HepG2 (cell line): ENCODE measurements around the gene TAF1B. TPM values are rescaled to one million over a fixed set of nuclear protein-coding genes. Genes with fewer than 3 reads are reported as not detected.
A peak's percentile ranks its signal among the peaks of the same experiment; 100 is the strongest.

Source experiments
- ARID5B ChIP-seq: IDR thresholded peaks from 2 replicates; pipeline ENCODE4 v1.4.0; 2020; ENCODE audit warnings: mild to moderate bottlenecking, missing genetic modification reagents
- ATF1 ChIP-seq: IDR thresholded peaks from 2 replicates; pipeline ENCODE4 v1.6.1; 2016; ENCODE audit warnings: mild to moderate bottlenecking, control low read depth
- BRD4 ChIP-seq: sonication (generic); formaldehyde crosslinking; IDR thresholded peaks from 2 replicates; pipeline ENCODE4 v1.4.0; 2020; ENCODE audit warnings: missing genetic modification reagents
- ELF3 ChIP-seq: IDR thresholded peaks from 2 replicates; pipeline ENCODE4 v1.6.1; 2016; ENCODE audit warnings: missing genetic modification reagents, missing compliant biosample characterization
- MNT ChIP-seq: fragments of 450-650 bp; IDR thresholded peaks from 2 replicates; pipeline ENCODE4 v1.6.1; 2016
- MTA1 ChIP-seq: sonication (generic); formaldehyde crosslinking; IDR thresholded peaks from 2 replicates; pipeline ENCODE4 v1.4.0; 2020; ENCODE audit warnings: missing genetic modification reagents, mild to moderate bottlenecking, borderline replicate concordance
- SMAD9 ChIP-seq: sonication (generic); formaldehyde crosslinking; IDR thresholded peaks from 2 replicates; pipeline ENCODE4 v1.5.1; 2020; ENCODE audit warnings: mild to moderate bottlenecking, missing genetic modification reagents
- TCF7L2 ChIP-seq: IDR thresholded peaks from 2 replicates; pipeline ENCODE4 v1.6.1; 2011; ENCODE audit warnings: mild to moderate bottlenecking, low read depth, low read length, moderate library complexity
- ZFP36 ChIP-seq: fragments of 150-350 bp; IDR thresholded peaks from 2 replicates; pipeline ENCODE4 v1.6.1; 2018; ENCODE audit warnings: borderline replicate concordance, low read length, low read depth; ENCODE audit not compliant: partially characterized antibody
- ZNF367 ChIP-seq: sonication (generic); formaldehyde crosslinking; IDR thresholded peaks from 2 replicates; pipeline ENCODE4 v1.4.0; 2020; ENCODE audit warnings: missing genetic modification reagents, borderline replicate concordance
- ZNF441 ChIP-seq: sonication (generic); formaldehyde crosslinking; IDR thresholded peaks from 2 replicates; pipeline ENCODE4 v1.7.0; 2021; ENCODE audit warnings: missing genetic modification reagents, borderline replicate concordance
- ZNF652 ChIP-seq: IDR thresholded peaks from 2 replicates; pipeline ENCODE4 v1.6.1; 2016; ENCODE audit warnings: low read depth, borderline replicate concordance
- polyA plus RNA-seq, 8 experiments: library from polyadenylated mRNA; depleted of rRNA in 3 of 8; stranded (reverse) in 7 of 8; unstranded in 1 of 8; fragments of >200 nt; fragmentation: Illumina TruSeq in 4 of 8; extraction: Trizol in 4 of 8; gene quantifications; 2 replicates each; pipeline versions ENCODE4 v1.2.1 to v1.2.3, GENCODE V29; 2011 to 2016; ENCODE audit warnings: low read depth in 4 of 8, missing spikeins in 1 of 8, mixed read lengths in 1 of 8; ENCODE audit not compliant: insufficient read depth in 1 of 8
- total RNA-seq, 5 experiments: library from RNA; depleted of rRNA; stranded (reverse); fragments of >200 nt; fragmentation: Illumina TruSeq; extraction: Trizol; gene quantifications; 2 replicates each; pipeline ENCODE4 v1.2.3, GENCODE V29; 2016; ENCODE audit warnings: low read depth in 1 of 5
- TF ChIP-seq, protein P1 (sequence below): sonication (generic); formaldehyde crosslinking; IDR thresholded peaks from 2 replicates; pipeline ENCODE4 v1.4.0; 2020; ENCODE audit warnings: missing genetic modification reagents
- TF ChIP-seq, protein P2 (sequence below): sonication (generic); formaldehyde crosslinking; IDR thresholded peaks from 2 replicates; pipeline ENCODE4 v1.5.0; 2020; ENCODE audit warnings: mild to moderate bottlenecking, missing genetic modification reagents
- TF ChIP-seq, protein P3 (sequence below): sonication (generic); formaldehyde crosslinking; conservative IDR thresholded peaks from 2 replicates; pipeline ENCODE4 v1.8.1; 2023; ENCODE audit warnings: missing genetic modification reagents

Gene TAF1B
- total and polyA plus RNA-seq, 2 of the 13 experiments (the other 11 are each of a cell fraction or from before 2014, with no cell fraction given): 13.3 to 27.7 TPM

DNA sequence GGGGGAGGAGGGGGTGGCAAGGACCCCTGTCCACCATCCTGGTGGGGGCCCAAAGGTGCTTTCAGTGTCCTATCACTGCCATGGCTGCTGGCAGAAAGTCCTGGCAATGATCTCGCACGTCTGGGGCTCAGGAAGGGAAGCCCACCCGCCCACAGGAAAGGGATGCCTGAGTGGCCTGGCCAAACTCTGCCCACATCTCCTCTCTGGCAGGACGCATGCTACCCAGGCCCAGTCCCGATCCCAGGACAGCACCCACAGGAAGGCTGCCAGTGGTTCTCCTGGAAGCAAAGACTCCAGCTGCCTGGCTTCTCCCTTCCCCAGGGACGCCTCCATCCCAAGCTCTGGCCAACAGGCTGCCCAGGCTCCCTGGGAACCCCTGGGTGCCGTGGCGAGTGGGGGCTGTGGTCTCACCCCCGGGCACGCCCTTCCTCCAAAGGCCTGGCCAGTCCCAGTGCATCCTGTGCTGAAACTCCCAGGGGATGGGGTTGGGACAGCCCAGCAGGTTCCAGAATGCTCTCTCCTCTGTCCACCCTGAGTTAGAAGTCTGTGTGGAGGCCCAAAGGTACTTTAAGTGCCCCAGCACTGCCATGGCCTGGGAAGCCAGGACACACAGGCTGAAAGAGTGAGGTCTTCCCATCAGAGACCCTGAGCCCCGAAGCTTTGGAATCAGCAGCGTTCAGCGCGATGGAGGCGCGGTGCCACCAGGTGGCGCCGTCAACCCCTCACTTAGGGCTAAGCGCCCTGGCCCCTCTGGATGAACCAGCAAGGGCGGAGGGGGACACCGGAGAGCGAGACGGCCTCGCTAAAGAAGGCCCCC is 29.8 kb upstream of the TAF1B start (continued):
- TF ChIP-seq ARID5B (CRISPR knock-in tag) (peak; percentile 35; the same call in 1 of the 2 replicates), SMAD9 (CRISPR knock-in tag) (0 out of 2 replicates have a peak, but pooled peaks have one; percentile 14), ZFP36 (no peak), ZNF367 (CRISPR knock-in tag) (no peak), MNT (no peak), TCF7L2 (no peak), ATF1 (no peak), ZNF441 (CRISPR knock-in tag) (no peak), ELF3 (0 out of 2 replicates have a peak, but pooled peaks have one; percentile 24), BRD4 (no peak), MTA1 (CRISPR knock-in tag) (no peak), ZNF652 (no peak)
- TF ChIP-seq, protein P1, sequence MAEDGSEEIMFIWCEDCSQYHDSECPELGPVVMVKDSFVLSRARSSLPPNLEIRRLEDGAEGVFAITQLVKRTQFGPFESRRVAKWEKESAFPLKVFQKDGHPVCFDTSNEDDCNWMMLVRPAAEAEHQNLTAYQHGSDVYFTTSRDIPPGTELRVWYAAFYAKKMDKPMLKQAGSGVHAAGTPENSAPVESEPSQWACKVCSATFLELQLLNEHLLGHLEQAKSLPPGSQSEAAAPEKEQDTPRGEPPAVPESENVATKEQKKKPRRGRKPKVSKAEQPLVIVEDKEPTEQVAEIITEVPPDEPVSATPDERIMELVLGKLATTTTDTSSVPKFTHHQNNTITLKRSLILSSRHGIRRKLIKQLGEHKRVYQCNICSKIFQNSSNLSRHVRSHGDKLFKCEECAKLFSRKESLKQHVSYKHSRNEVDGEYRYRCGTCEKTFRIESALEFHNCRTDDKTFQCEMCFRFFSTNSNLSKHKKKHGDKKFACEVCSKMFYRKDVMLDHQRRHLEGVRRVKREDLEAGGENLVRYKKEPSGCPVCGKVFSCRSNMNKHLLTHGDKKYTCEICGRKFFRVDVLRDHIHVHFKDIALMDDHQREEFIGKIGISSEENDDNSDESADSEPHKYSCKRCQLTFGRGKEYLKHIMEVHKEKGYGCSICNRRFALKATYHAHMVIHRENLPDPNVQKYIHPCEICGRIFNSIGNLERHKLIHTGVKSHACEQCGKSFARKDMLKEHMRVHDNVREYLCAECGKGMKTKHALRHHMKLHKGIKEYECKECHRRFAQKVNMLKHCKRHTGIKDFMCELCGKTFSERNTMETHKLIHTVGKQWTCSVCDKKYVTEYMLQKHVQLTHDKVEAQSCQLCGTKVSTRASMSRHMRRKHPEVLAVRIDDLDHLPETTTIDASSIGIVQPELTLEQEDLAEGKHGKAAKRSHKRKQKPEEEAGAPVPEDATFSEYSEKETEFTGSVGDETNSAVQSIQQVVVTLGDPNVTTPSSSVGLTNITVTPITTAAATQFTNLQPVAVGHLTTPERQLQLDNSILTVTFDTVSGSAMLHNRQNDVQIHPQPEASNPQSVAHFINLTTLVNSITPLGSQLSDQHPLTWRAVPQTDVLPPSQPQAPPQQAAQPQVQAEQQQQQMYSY (CRISPR knock-in tag): no peak
- TF ChIP-seq, protein P2, sequence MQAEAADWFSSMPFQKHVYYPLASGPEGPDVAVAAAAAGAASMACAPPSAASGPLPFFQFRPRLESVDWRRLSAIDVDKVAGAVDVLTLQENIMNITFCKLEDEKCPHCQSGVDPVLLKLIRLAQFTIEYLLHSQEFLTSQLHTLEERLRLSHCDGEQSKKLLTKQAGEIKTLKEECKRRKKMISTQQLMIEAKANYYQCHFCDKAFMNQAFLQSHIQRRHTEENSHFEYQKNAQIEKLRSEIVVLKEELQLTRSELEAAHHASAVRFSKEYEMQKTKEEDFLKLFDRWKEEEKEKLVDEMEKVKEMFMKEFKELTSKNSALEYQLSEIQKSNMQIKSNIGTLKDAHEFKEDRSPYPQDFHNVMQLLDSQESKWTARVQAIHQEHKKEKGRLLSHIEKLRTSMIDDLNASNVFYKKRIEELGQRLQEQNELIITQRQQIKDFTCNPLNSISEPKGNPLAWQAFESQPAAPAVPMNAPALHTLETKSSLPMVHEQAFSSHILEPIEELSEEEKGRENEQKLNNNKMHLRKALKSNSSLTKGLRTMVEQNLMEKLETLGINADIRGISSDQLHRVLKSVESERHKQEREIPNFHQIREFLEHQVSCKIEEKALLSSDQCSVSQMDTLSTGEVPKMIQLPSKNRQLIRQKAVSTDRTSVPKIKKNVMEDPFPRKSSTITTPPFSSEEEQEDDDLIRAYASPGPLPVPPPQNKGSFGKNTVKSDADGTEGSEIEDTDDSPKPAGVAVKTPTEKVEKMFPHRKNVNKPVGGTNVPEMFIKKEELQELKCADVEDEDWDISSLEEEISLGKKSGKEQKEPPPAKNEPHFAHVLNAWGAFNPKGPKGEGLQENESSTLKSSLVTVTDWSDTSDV (CRISPR knock-in tag): no peak
- TF ChIP-seq, protein P3, sequence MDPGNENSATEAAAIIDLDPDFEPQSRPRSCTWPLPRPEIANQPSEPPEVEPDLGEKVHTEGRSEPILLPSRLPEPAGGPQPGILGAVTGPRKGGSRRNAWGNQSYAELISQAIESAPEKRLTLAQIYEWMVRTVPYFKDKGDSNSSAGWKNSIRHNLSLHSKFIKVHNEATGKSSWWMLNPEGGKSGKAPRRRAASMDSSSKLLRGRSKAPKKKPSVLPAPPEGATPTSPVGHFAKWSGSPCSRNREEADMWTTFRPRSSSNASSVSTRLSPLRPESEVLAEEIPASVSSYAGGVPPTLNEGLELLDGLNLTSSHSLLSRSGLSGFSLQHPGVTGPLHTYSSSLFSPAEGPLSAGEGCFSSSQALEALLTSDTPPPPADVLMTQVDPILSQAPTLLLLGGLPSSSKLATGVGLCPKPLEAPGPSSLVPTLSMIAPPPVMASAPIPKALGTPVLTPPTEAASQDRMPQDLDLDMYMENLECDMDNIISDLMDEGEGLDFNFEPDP (CRISPR knock-in tag): no peak
